ENCODE data around the gene BRAT1.
"Not testable (repeated sequence)": the region's sequence is repeated elsewhere in the genome, so short reads cannot be mapped to it uniquely, and the experiment has no call there.

The BRAT1 gene

DNA sequence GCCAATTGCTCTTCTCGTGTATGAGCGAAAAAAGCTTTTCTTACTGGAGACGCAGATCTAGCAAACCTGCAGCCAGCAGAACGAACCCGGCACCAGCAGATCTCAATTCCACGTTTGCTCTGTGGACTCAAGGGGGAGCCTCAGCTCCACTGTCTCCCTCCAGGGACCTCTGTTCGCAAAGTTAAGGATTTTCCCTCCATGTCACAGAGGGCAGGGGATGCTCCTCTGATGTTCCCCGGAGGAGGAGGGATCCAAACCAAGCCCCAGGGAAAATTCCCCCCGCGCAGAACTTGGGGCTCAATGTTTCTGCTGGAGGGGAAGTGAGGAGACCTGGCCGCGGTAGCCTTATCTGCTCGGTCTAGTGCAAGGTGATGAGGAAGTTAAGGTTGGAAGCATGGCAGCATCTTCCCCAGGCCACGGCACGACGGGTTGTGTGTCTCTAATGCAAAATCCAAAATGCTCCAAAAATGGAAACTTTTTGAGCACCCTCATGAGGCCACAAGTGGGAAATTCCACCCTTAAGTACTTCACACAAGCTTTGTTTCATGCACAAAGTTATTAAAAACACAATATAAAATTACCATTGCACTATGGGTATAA is 12.5 kb upstream of the BRAT1 start:
- TF ChIP-seq, protein P1, sequence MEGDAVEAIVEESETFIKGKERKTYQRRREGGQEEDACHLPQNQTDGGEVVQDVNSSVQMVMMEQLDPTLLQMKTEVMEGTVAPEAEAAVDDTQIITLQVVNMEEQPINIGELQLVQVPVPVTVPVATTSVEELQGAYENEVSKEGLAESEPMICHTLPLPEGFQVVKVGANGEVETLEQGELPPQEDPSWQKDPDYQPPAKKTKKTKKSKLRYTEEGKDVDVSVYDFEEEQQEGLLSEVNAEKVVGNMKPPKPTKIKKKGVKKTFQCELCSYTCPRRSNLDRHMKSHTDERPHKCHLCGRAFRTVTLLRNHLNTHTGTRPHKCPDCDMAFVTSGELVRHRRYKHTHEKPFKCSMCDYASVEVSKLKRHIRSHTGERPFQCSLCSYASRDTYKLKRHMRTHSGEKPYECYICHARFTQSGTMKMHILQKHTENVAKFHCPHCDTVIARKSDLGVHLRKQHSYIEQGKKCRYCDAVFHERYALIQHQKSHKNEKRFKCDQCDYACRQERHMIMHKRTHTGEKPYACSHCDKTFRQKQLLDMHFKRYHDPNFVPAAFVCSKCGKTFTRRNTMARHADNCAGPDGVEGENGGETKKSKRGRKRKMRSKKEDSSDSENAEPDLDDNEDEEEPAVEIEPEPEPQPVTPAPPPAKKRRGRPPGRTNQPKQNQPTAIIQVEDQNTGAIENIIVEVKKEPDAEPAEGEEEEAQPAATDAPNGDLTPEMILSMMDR (conservative IDR thresholded peaks at IDR 0.05), result no peak
- no peak for TF ChIP-seq ZFX (IDR thresholded peaks at IDR 0.05)

GRCh38 chr7:2566890-2567678 is 11.8 kb upstream of the BRAT1 start:
- no peak overlapping the region for H3K27ac ChIP-seq

More for the DNA sequence above, 12.5 kb upstream of the BRAT1 start:
- no peak overlapping the region for H3K27ac ChIP-seq

DNA sequence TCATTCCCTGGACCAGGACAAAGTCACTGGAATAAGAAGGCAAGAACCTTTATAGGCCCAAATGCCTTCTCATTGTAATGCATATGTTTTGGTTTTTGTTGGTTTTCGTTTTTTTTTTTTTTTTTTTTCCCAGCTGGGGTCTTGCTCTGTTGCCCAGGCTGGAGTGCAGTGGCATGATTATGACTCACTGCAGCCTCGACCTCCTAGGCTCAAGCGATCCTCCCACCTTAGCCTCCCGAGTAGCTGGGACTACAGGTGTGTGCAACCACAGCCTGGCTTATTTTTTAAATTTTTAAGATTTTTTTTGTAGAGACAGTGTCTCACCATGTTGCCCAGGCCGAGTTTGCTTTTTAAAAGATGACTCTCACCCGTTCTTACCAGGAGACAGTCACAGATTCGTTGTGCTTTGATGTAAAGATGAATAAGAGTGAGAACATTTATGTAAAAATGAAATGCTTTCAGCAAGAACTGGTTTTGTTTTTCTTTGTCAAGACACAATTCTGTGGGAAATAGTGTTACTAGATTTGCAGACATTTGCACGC is 11.1 kb upstream of the BRAT1 start:
- TF ChIP-seq, protein P1 (conservative IDR thresholded peaks at IDR 0.05), result no peak
- H3K27ac ChIP-seq, result no peak overlapping the region

More at GRCh38 chr7:2566890-2567678, 11.8 kb upstream of the BRAT1 start:
- TF ChIP-seq, protein P1 (conservative IDR thresholded peaks at IDR 0.05), result no peak
- TF ChIP-seq ZFX (IDR thresholded peaks at IDR 0.05), result no peak

- TF ChIP-seq, protein P1 (conservative IDR thresholded peaks at IDR 0.05), result no peak
- TF ChIP-seq ZFX (IDR thresholded peaks at IDR 0.05), result no peak
- no peak overlapping the region for H3K27ac ChIP-seq
Observed at GRCh38 chr7:2564970-2565540, 9.7 kb upstream of the BRAT1 start.

DNA sequence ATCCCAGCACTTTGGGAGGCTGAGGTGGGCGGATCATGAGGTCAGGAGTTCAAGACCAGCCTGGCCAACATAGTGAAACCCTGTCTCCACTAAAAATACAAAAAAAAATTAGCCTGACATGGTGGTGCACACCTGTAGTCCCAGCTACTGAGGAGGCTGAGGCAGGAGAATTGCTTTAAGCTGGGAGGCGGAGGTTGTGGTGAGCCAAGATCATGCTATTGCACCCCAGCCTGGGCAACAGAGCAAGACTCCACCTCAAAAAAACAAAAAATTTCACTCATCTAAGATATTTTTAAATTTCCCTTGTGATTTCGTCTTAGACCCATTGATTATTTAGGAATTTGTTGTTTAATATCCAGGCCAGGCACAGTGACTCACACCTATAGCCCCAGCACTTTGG is 8.6 kb upstream of the BRAT1 start:
- H3K27ac ChIP-seq, result not testable (repeated sequence)

DNA sequence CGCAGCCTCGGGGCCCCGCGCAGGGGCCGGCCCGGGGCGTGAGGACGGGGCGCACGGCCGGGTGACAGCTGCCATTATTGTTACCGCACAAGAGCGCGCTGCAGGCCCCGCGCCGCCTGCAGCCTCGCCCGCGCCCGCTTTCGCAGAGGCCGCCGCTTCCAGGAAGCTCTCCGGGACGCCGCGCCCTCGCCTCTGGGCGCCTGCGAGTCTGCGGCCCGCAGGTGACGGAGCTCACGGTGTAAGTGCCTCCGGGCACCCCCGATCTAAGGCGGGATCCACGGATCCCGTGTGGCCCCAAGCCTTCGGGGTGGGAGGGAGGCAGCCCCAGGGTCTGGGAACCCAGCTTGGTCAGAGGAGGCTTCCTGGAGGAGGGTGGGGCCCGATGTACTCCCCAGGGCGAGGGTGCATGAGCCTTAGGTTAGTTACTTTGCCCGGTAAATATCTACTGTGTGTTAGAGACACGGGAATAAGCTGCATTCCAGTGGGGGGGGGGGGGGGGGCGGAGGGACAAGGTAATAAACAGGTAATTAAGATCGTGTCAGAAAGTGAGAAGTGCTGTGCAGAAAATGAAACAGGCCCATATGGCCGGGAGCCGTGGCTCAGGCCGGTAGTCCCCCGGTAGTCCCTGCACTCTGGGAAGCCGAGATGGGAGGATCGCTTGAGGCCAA is 4.1 kb upstream of the BRAT1 start:
- peak overlapping the region; percentile 87 for H3K27ac ChIP-seq
- peak; percentile 98 for TF ChIP-seq ZFX (IDR thresholded peaks at IDR 0.05)
- TF ChIP-seq, protein P1 (conservative IDR thresholded peaks at IDR 0.05), result no peak

GRCh38 chr7:2558629-2559282 is 3.4 kb upstream of the BRAT1 start, which contains the start of gene IQCE:
TSS of gene IQCE (plus strand) at chr7:2558979. CDS start at chr7:2559182, 203 bp downstream.
- H3K27ac ChIP-seq, result peak within 1 kb of the TSS; percentile 87
- no peak for TF ChIP-seq ZFX (IDR thresholded peaks at IDR 0.05)
- TF ChIP-seq, protein P1 (conservative IDR thresholded peaks at IDR 0.05), result no peak
